NCI-H748 treated with DMSO at 0.1 percent for 48 hours (cell line): ENCODE results near the gene CREM.
"Not testable (repeated sequence)": the region's sequence is repeated elsewhere in the genome, so short reads cannot be mapped to it uniquely, and the experiment has no call there.

Experiments
- DNase-seq: peaks from one replicate; lab custom pipeline; 2025; lab: John Stamatoyannopoulos, UW

Gene CREM

DNA sequence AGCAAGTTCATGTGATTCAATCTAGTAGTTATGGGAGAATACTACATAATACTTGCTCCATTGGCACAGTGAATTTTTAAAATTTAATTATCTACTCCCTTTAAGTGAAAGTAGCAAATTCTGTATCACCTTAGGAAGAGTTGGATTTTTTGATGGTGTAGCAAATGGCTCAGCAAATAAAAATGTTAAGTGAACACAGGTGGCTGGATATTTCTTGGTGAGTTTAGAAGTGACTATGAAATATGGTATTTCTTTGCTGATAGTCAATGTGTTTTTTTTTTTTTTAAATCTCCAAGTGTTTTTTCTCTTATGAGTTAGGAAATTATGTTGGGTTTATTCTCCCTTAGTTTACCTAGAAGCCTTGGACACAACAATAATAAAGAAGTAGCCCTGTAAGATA lies 67.8 kb downstream of the CREM start:
- no peak for DNase-seq

DNA sequence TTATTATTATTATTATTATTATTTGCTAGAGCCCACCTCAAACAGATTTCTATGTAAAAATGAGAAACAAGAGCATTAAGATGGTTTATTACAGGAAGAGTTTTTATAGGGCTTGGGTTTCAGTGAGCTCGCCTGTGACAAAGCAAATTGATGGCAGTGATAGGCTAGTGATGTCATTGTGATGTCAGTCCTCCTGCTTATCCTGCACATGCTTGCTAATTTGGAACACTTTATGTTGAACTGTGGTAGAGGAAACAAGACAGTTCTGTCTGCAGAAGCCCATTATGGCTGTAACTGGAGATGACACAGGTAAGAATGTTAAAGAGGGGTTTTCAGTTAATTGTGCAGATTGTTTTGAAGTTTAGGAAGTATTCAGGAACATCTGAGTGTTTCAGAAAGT lies 68.3 kb downstream of the CREM start:
- DNase-seq: no peak

DNA sequence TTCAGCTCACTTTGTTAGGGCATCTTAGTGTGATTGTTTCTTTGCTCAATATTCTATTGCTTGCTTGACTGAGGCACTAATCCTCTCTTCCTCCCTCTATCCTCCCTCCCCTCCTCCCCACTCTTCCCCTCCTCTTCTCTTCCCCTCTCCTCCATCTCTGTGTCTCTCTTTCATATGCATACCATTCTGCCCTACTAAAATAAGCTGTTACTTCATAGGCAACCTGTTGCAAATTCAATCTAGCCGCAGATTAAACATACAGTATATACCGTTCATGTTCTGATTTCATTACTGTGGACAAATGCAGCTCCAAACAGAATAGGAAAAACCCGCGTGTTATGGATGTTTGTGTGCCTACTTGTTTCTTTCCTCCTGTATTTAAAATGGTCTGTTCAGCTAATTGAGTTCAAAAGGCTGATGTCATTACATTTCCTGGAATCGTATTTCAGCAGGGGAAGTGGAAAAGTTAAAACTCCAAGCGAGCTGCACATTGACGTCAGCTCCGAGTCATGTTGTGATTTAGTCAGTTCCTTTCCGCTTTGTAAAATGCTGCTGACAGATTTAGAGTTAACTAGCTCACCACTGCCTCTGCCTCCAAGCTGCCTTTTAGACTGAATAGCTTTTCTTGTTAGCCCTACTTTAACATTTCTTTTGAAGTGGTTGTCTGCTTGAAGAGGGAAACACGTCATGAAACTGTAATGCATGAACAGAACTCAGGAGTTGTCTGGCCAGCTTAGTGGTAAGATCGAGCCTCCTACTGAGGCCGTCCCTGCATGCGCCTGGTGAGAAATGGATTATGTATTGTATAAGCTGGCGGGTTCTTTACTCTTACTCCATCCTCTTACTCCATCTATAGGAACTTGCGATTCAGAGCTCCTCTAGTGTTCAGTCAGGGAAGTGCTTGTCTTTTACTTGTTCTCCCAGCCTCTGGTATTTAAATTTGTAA lies 69.0 kb downstream of the CREM start:
- peak; percentile 78 for DNase-seq

DNA sequence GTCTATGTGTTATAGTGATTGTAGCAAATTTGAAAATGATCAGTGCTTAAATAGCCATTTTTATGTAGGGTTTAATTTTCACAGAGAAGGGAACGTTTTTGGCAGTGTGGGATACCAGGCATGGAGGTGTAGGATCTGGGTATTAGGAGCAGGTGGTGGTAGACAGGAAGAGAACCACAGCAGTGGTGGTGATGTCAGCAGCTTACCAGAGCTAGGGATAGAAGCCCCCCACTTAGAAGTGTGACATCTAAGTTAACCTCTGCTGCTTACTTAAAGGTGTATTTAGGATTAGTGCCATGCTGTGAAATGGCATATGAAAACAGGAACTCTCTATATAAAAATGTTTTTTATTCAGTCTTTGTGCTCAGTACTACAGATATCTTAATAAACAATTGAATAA lies 73.8 kb downstream of the CREM start:
- no peak for DNase-seq

DNA sequence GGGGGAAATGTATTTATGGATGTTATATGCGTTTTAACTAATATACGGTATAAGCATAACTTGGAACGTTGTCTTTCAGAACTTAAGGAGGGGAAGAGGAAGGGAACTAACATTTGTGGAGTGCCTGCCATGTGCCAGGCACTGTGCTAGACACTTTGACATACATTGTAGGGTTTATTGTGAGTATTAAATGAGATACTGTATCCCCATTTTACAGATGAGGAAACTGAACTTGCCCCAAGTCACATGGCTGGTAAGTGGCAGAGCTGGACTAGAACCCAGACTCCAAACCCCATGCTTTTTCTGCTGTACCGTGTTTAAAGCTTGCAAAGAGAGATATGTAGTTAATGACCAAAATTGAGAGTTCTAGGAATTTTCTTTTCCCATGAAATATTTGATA lies 74.6 kb downstream of the CREM start:
- DNase-seq: no peak

DNA sequence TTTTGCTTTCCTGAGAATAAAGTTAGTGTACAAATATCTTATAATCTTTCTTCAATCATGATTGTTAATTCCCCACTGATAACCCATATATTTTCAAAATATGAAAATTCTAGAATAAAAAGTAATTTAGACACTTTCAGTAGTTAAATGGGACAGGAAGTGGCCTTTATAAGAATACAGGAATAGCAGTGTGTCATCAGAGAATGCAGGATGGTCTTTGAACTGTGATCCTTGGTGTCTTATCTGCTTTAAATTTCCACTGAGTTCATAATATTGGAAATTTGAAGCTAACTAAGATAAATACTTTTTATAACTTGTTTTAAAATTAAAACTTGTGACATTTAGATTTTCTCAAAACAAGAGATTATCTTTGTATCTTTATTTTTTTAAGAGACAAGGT lies 75.4 kb downstream of the CREM start:
- no peak for DNase-seq

DNA sequence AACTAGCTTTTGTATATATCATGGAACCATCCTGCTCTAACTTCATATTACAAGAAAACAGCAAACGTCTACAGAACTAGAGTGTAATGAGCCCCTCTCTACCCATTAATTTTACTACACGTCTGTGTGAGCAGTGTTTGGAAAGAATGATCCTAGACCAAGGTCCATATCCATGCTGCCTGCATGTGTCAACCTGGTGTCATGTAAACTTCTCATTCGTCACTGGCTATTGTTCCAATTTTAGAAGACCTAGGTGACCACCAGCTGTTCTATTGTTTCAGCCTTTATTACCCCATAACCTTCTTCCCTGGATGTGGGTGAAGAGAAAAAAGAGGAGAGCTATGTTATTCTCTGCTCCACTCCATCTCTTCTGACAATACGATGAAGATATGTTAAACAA lies 77.1 kb downstream of the CREM start:
- DNase-seq: no peak

DNA sequence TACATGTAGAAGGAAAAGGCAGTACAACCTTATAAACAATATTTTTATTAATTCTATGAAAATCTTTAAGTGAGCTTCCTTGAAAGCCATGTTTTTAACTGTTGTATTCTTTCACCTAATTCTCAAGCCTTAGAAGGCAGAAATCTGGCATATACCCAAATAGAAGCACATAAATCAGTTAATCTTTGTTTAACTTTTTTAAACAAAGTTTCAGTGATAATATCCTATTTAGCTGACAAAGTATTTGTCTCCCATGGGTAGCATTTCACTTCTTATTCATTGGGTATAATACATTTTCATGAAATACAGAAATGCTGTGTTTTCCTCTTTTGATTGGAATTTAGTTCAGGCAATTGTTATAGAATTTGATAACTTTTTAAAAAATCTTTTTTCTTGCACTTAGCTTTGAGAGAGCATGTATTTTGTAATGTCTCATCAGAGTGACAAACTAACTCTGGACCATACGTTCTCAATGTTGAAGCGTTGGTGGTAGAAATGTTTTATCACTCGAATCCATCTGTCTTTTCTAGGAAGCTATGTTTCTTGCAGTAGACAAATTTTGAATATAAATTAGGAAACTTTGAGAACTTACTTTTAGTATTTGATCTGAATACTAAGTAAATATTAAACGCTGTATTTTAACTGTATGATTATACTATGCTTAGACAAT lies 78.1 kb downstream of the CREM start:
- no peak for DNase-seq

DNA sequence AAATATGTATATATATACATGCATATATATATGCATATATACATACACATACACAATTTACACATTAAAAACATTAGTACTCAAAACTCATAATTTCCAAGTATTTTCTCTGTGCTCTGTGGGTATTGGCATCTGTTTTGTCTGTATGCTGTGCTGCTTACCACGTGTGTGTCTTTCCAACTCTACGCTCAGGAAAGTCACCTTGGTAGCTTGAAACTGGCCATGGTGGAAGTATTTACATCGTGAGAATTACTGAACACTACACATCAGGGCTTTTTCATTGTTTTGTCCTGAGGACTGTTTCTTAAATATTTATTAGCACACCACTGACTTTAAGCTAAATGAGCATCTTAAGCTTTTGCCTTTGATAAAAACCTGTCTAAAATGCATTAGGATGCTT lies 79.6 kb downstream of the CREM start:
- no peak for DNase-seq

DNA sequence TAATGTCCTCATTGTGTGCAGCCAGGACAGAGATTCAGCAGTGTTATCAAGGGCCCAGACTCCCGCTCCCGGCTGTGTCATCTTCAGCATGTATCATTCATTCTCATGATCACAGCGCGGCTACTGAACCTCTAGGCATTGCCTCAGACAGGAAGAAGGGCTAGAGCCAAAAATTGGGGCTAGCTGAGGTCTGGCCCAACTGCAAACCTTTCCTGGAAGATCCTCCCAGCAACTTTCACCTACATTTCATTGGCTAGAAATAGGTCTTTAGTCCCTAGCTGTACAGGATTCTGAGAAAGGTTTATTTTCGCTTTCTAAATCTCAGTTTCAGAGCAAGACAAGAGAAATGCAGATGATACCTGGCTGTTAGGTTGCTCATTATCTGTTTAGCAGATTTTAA lies 81.9 kb downstream of the CREM start:
- no peak for DNase-seq

DNA sequence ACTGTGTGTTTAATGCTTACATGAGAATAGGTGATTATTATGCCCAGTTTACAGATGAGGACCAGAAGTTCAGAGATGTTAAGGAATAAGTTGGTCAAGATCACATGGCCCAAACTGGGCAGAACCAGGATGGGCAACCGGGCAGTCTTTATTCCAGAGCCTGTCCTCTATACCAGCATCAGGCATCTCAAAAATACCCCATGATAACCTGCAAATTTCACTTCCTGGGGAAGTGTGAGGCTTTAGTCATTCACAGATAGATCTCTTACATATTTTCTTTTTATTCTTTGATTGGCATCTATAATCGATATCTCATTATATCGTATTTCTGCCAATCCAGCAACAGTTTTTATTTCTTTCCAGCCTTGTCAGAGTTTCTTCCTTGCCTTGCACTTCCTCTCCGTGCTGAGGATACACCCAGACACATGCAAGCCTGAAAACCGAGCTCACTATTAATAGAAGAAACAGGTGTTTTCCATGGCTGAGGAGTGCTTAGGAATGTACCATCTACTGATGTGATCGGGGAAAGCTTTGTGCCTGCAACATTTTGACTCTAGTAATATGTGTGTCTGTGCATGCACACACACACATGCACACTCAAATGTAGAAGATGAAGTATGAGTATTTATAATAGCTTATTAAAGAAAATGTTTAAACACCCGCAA lies 82.4 kb downstream of the CREM start:
- no peak for DNase-seq

DNA sequence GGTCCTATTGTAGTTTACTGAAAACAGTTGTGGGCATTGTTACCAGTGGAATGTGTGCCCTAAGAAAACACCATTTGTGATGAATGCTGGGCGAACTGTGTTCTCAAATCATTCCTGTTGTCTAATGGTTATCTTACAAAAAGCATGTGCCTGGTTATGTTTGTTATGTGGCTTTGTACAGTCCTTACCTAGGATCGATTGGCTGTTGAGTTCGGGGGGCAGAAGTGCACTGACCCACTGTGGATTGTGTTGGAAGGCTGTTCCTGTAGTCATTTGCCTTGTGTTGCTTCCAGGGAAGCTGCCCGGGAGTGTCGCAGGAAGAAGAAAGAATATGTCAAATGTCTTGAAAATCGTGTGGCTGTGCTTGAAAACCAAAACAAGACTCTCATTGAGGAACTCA lies 84.3 kb downstream of the CREM start:
- DNase-seq: no peak

DNA sequence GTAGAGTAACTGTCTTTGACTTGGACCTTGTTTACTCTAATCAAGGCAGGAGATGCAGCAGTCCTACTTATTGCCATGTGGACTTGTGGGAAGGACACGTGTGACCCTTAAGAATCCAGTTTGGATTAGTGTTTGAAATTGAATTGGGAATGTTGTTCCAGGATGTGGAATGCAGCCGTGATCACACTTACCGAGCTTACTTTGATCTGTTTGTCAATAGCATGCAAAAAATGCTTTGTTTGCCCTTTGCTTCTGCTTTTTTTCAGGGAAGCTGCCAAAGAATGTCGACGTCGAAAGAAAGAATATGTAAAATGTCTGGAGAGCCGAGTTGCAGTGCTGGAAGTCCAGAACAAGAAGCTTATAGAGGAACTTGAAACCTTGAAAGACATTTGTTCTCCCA lies 84.7 kb downstream of the CREM start:
- no peak for DNase-seq

DNA sequence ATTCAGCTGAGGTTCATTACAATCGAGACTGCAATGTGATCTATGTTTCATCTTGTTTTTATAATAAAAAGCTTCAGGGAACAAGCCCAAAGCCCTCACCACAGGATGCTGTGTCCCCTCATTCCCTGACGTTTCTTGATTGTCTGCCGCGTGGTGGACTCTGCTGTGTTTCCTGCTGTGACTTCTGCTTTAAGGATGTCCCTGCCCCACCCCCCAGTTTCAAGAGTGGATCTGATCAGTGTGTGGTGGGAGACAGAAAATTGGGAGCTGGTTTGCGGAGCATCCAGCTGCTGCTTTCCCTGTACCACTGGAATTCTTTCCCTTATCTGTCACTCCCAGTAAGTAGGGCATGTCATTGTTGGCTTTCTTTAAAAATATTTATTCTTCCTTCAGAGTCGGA lies 86.2 kb downstream of the CREM start:
- no peak for DNase-seq

DNA sequence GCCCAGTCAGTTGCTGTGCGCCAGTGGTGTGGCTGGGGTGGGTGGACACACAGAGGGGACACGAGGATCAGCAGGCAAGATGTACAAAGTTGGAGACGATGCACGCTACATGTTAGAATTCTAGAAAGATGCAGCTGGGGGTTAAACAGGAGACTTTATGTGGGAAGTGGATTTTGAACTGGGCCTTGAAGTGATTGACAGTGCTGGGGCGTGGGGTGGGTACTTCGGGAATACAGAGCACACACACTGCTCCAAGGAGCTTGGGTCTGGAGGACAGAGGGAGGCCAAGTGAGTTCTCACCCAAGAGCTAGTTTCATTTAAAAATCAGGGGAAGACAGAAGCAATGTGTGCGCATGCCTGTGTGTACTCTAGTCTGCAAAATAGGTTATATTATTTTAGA lies 87.1 kb downstream of the CREM start:
- no peak for DNase-seq

DNA sequence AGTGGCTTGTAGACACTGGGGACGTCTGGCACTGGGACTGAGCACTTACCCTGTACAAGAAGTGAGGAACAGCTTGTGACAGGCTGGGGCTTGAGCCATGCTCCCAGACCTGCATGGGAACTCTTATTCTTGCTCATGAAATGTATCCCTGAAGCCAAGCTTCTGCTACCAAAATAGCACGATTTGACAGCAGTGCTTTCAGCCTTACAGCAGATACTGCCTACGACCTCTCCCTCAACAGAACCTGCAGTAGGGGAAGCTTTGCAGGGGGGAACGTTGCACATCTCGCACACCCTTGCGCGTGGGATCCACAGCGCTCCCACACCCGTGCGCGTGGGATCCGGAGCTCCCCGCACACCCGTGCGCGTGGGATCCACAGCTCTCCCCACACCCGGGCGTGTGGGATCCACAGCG lies 88.0 kb downstream of the CREM start:
- no peak for DNase-seq

DNA sequence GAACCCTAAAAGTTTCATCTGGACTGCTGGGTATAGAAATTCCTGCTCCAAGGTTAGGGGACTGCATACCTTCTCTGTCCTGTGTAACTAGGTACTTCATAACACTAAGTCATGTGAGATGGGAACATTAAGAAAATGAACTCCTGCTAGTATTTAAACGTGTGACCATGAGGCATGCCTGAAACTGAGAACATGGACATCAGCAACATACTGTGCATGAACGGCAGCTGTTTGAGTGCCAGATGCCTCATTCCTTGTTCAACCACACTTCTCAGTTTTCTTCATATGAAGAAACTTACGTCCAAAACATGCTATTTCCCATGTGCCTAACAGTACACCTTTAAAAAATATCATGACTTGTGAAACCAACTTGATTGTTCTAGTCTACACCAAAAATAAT lies 88.5 kb downstream of the CREM start:
- DNase-seq: no peak

DNA sequence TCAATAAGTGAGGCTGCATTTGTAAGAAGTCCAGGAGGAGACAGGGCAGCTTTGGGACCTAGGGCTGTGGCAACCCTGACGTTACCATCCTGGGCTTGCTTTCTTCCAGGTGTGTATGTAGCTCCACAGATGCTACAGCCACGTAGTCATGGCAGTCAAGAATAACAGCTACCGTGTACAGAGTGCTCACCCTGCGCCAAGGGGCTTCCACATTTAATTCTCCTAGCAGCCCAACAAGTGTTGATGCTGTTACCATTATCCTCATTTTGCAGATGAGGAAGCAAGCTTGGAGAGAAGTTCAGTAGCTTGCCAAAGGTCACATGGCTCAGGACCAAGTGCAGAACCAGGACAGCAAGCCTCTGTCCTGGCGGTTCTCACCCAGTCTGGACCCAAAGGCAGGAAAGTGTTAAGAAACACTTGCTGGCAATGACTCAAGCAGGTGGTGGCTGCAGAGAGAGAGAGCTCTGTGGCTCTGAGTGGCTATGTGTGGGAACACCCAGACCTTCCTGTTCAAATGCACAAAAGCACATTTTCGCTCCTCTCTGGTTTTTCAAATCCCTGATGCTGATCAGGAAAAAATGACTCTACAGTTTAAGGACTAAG lies 89.8 kb downstream of the CREM start:
- DNase-seq: no peak

DNA sequence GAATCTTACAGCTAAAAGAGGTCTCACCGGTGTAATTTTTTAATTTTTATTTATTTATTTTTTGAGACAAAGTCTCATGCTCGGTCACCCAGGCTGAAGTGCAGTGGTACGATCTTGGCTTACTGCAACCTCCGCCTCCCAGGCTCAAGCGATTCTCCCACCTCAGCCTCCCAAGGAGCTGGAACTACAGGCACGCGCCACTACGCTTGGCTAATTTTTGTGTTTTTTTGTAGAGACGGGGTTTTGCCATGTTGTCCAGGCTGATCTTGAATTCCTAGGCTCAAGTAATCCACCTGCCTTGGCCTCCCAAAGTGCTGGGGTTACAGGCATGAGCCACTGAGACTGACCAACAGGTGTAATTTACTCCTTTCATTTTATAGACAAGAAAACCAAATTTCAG lies 90.3 kb downstream of the CREM start:
- not testable (repeated sequence) for DNase-seq

DNA sequence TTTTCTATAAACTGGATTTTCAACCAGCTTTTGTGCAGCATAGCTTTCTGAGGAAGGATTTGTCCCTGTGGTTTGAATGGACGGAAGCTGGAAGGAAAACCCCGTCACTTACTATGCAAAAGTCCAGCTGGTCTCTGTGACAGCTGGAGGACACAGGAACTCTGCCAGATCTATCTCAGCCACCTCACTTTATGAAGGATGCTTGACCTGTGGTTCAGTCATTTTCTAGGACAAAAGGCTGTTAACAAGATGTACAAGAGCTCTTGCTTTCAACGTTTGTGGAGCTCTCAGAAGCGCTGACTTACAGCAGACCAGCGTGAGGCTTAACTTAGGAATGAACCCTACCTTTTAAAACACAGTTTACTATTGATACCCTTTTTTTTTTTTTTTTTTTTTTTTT lies 90.8 kb downstream of the CREM start:
- no peak for DNase-seq

DNA sequence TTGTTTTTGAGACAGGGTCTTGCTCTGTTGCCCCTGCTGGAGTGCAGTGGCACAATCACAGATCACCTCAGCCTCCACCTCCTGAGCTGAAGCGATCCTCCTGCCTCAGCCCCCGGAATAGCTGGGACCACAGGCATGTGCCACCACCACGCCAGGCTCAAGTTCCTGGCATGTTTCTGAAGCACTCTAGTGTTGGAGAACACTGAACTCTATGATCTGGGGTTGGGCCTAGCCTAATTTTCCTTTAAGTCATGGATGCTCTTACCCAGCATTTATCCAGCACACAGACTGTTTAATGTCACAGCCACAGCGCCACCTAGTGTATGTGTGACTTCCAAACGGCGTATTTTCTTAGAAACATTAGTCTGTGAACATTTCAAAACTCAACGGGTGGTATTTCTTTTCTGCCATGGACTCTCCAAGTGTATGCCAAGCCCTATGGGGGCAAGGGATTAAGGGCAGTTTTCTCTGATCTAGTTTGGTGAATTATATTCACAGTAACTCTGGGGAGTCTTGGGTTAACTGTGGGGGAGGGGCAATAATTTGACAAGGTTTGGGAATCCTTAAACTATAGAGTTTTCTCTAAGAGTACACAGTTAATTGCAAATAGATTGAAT lies 91.8 kb downstream of the CREM start:
- peak; percentile 65 for DNase-seq

DNA sequence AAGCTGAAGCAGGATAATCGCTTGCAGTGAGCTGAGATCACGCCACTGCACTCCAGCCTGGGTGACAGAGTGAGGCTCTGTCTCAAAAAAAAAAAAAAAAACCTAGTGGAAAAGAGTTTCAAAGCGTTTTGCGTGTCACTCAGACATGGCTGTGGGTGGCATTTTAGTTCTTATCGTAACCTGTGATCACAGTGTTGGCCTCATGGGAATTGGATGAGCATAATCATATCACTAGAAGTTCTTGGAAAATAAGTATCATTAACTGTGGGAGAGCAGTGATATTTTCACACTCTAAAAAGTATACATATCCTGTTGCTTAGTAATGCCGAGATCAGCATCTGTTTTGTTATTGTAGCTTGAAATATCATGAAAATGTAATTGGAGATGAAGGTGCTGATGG lies 92.6 kb downstream of the CREM start:
- DNase-seq: no peak
